ENCODE measurements around the gene SCAMP4.

SCAMP4 gene

DNA sequence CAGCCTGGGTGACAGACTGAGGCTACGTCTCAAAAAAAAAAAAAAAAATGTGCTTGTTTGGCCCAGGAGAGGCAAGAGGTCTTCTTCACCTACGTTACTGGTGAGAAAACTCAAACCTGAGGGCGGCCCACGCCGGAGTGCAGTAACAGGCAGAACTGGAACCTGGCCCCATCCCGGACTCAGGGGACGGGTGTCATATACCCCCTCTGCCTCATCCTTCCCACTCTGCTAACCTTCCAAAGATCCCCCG lies 414 bp upstream of the SCAMP4 start:
- H3K4me3 ChIP-seq (replicated peaks; ENCODE audit: low read depth, low read length): peak overlapping the region; percentile 63
- TF ChIP-seq CTCF (IDR thresholded peaks at IDR 0.05; ENCODE audit: insufficient read depth, low read length, poor library complexity, severe bottlenecking): no peak
- H3K36me3 ChIP-seq (ENCODE audit: control insufficient read depth, insufficient read depth, low read length): peaks cover 4% of the 10 kb centered on the region
- no peak for DNase-seq (ENCODE audit: extremely low read depth, insufficient read length)
- no peaks in the 10 kb centered on the region for H3K27me3 ChIP-seq (replicated peaks; ENCODE audit: control insufficient read depth, insufficient read depth, low read length)

DNA sequence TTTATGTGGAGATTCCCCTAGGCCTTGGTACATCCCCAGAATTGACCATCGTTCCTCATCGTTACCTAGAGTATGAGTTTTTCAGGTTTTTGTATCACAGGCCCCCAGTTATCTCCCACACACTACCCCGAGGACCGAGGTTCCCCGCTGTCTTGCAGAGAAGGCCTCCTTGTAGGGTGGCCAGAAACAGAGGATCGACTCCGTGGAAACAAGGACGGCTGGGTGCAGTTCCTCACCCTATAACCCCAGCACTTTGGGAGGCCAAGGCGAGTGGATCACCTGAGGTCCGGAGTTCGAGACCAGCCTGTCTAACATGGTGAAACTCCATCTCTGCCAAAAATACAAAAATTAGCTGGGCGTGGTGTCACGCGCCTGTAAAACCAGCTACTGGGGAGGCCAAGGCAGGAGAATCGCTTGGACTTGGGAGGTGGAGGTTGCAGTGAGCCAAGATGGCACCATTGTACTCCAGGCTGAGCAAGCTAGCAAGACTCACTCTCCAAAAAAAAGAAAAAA lies 720 bp downstream of the SCAMP4 start:
- no peak for TF ChIP-seq CTCF (IDR thresholded peaks at IDR 0.05; ENCODE audit: insufficient read depth, low read length, poor library complexity, severe bottlenecking)
- H3K36me3 ChIP-seq (ENCODE audit: control insufficient read depth, insufficient read depth, low read length): peaks cover 4% of the 10 kb centered on the region
- DNase-seq (ENCODE audit: extremely low read depth, insufficient read length): no peak
- peak overlapping the region; percentile 75 for H3K4me3 ChIP-seq (replicated peaks; ENCODE audit: low read depth, low read length)
- no peaks in the 10 kb centered on the region for H3K27me3 ChIP-seq (replicated peaks; ENCODE audit: control insufficient read depth, insufficient read depth, low read length)

GRCh38 chr19:1906985-1907562 lies 1.9 kb downstream of the SCAMP4 start:
- no peak for DNase-seq (ENCODE audit: extremely low read depth, insufficient read length)
- no peak for TF ChIP-seq CTCF (IDR thresholded peaks at IDR 0.05; ENCODE audit: insufficient read depth, low read length, poor library complexity, severe bottlenecking)
- H3K36me3 ChIP-seq (ENCODE audit: control insufficient read depth, insufficient read depth, low read length): peaks cover 4% of the 10 kb centered on the region
- no peak overlapping the region for H3K4me3 ChIP-seq (replicated peaks; ENCODE audit: low read depth, low read length)
- no peaks in the 10 kb centered on the region for H3K27me3 ChIP-seq (replicated peaks; ENCODE audit: control insufficient read depth, insufficient read depth, low read length)

- Histone ChIP-seq H3K4me3 (replicated peaks; ENCODE audit: low read depth, low read length) (no peak overlapping the region), H3K36me3 (ENCODE audit: control insufficient read depth, insufficient read depth, low read length) (peaks cover 5% of the 10 kb centered on the region), H3K27me3 (replicated peaks; ENCODE audit: control insufficient read depth, insufficient read depth, low read length) (no peaks in the 10 kb centered on the region)
- DNase-seq (ENCODE audit: extremely low read depth, insufficient read length): no peak
- no peak for TF ChIP-seq CTCF (IDR thresholded peaks at IDR 0.05; ENCODE audit: insufficient read depth, low read length, poor library complexity, severe bottlenecking)
These were observed 2.6 kb downstream of the SCAMP4 start for GRCh38 chr19:1907563-1908363.

- TF ChIP-seq CTCF (IDR thresholded peaks at IDR 0.05; ENCODE audit: insufficient read depth, low read length, poor library complexity, severe bottlenecking): no peak
- no peaks in the 10 kb centered on the region for H3K27me3 ChIP-seq (replicated peaks; ENCODE audit: control insufficient read depth, insufficient read depth, low read length)
- H3K4me3 ChIP-seq (replicated peaks; ENCODE audit: low read depth, low read length): no peak overlapping the region
- no peak for DNase-seq (ENCODE audit: extremely low read depth, insufficient read length)
- H3K36me3 ChIP-seq (ENCODE audit: control insufficient read depth, insufficient read depth, low read length): peaks cover 7% of the 10 kb centered on the region
These were observed 3.1 kb downstream of the SCAMP4 start for GRCh38 chr19:1908364-1908678.

Data from GM06990 (cell line).